HG02623 (cell line): ENCODE results near the gene PRR14L.
"Not testable (repeated sequence)": the region's sequence is repeated elsewhere in the genome, so short reads cannot be mapped to it uniquely, and the experiment has no call there.

Experiments
- ATAC-seq: cut with Tn5 transposase; IDR thresholded peaks from one replicate; pipeline ENCODE4 v1.9.1; 2021; ENCODE audit warnings: moderate library complexity; ENCODE audit not compliant: unreplicated experiment

Gene PRR14L

GRCh38 chr22:31742115-31742514 is 7.8 kb downstream of the PRR14L start:
- no peak for ATAC-seq

GRCh38 chr22:31740314-31740713 is 9.6 kb downstream of the PRR14L start:
- ATAC-seq, result not testable (repeated sequence)

DNA sequence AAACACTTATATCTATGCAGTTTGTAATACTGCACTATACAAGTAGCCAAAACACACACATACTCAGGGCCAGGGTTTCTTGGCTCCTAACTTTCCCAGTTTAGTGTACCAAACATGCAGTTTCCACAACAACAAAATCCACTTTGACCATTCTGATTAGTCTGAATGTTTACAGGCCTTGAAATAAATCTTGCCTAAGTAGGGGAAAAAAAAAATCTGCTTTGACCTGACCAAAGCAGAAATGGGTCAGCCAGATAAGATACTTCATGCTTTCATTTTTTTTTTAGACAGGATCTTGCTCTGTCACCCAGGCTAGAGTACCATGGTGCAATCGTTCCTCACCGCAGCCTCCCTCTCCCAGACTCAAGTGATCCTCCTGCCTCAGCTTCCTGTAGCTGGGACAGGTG is 10.1 kb downstream of the PRR14L start:
- ATAC-seq, result no peak

DNA sequence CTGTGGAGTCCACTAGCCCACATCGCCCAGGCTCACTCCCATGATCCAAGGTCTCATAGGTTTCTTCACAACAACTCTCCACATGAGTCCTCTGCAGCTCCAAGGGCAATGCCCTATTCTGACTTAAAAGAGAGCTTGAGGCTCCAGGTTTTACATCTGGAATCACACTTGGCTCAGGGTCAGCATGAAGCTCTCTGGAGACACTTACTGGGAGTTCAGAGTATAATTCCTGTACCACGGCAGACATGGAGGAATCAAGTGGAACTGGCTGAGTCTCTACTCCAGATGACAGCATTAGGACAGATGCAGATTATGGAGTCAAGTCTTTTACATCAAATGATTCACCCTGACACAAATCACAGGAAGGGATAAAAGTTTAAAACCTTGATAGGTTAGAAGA is 11.4 kb downstream of the PRR14L start:
- ATAC-seq, result no peak

DNA sequence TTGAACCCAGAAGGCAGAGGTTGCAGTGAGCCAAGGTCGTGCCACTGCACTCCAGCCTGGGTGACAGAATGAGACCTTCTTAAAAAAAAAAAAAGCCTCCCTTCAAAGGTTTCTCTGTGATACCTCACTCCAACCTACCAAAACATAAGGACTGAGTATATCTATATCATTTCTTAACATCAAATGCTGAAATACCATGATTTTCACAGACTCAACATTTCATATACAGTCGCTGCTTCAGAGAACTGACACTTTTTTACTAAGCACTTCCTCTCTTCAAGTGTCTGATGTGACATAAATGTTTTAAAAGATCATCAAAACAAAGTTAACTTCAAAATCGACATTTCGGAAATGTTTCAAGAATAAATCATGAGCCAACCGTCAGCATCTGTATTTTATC is 12.0 kb downstream of the PRR14L start:
- no peak for ATAC-seq

DNA sequence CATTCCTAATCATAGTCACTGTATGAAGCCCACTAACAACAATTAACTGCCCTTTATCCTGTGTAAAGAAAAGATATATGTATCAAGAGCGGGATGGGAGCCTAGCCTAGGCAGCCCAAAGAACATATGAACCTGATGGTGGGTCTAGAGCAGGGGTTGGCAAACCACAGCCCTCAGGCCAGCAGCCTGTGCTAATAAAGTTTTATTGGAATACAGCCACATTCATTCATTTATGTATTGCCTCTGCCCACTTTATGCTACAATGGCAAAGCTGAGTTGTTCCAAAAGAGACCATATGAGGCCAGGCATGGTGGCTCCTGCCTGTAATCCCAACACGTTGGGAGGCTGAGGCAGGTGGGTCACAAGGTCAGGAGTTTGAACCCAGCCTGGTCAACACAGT is 13.5 kb downstream of the PRR14L start:
- ATAC-seq, result no peak

DNA sequence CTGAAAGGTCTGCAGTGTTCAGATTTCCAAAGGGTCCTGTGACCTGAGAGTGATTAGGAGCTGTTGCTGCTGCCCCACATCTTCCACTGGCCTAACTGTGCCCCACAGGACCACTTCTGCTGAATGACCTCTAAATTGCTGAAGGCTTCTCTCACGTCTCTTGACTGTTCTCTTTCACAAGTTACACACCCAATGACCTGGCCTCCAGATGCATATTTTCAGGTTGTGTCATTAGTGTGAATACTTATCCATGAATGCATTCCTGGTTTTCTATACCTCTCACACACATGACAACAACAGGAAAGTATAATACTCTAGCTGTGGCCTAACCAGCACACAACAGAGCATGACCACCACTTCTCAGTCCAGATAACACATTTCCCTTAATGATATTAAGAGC is 15.4 kb downstream of the PRR14L start:
- no peak for ATAC-seq

GRCh38 chr22:31733580-31734079 is 16.3 kb downstream of the PRR14L start:
- no peak for ATAC-seq

GRCh38 chr22:31732089-31732829 is 17.7 kb downstream of the PRR14L start:
- ATAC-seq, result no peak

DNA sequence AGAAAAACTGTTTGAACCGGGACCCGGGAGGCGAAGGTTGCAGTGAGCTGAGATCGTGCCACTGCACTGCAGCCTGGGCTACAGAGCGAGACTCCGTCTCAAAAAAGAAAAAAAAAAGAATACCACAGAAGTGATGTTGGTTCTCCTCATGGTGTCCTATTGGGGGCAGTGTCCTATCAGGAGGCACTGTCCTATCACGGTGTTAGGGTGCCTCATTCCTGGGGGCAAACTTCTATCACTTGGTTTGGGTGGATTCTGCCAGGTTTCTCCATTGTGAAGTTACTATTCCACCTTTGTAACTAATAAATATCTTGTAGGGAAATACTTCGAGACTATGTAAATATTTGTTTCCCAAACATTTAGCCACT is 19.6 kb downstream of the PRR14L start:
- ATAC-seq, result no peak

DNA sequence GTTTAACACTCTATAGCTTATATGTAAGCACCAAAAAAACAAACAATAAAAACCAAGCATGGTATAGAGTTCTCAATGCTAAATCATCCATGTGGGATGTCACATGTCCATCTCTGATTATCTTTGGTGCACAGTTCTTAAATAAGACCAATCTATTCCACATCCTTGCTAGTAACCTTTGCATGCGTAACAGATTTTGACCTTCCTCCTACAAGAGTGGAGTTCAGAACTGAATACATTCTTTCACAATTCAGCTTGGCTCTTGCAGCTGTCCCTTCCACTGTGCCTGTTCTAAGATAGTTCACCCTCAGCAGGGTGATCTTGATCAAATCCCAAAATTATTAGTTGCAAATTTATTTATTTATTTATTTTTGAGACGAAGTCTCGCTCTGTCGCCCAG is 21.1 kb downstream of the PRR14L start:
- ATAC-seq, result no peak

DNA sequence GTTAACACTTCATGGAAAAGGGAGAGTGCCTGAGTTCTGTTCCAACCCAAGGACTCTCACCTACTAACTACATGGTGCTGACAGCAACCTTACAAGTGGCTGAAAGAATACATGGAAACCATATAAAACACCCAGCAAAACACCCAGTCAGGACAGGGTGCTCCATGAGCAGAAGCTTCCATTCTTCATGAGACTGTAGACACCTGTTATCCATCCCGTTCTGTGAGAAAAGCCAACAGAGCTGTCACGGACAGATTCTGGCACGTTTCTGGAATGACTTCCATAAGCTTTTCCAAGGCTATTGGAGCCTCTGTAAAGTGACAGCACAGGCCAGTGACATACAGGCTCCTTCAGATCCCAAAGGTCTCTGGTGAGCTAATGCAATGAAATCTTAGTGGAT is 23.2 kb downstream of the PRR14L start:
- ATAC-seq, result no peak

- no peak for ATAC-seq
Observed at GRCh38 chr22:31723723-31724122, 26.2 kb downstream of the PRR14L start.

DNA sequence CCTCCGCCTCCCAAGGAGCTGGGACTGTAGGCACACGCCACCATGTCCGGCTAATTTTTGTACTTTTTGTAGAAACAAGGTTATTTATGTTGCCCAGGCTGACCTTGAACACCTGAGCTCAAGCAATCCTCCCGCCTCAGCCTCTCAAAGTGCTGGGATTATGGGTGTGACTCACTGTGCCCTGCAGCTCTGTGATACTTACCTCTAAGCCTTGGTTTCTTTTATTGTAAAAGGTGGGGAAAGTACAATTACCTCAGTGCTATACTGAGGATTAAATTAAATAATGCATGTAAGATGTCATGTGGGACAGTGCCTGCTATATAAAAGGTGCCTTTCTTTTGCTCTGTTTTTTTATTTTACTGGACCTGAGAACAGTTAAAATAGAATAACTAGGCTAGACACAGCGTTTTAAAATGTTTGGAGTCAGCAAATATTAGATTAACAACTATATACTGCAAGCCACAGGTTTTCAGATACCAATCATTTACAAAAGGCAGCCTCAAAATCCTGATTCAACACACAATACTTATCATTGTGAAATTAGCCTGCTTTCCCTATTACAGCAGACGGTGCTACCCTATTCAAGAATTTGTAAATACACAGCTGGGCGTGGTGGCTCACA is 30.0 kb downstream of the PRR14L start:
- ATAC-seq, result no peak

DNA sequence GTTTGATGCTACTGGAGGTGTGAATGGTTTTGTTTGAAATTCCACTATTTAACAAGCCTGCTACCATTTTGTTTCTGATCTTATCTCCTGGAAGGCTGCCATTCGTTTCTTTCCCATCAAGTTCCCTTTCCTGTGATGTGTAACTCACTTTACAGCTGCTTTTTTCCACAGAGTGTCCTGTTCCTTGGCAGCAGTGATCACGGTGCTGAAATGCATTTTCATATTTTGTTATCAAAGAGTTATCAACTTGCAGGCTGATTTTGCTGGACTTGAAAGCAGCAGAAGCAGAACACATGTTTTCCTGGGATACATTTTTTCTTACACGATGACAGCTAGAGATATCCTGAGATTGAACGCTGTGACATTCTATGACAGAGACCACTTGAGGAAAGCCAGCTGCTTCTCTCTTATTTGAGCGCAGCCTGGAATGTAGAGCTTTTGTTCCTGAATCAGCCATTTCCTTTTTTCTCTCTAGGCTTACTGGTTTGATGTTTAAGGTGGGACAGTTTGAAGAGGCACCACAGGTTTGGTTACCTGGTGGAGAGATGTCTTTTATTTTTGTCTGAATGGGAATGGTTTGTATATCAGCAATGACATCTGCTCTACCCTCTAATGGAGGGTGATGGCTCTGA is 34.7 kb downstream of the PRR14L start:
- ATAC-seq, result no peak

GRCh38 chr22:31711226-31711625 is 38.7 kb downstream of the PRR14L start:
- not testable (repeated sequence) for ATAC-seq

DNA sequence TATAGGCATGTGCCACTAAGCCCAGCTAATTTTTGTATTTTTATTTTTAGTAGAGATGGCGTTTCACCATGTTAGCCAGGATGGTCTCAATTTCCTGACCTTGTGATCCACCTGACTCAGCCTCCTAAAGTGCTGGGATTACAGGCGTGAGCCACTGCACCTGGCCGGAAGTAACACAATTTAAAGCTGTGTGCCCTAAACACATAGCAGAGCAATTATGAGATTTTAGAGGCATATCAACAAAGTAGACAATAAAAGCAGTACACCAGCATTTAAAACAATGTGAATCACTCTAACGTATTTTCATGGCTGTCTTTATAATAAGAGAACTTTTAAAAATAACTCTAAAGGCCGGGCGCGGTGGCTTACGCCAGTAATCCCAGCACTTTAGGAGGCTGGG is 42.4 kb downstream of the PRR14L start:
- no peak for ATAC-seq

- no peak for ATAC-seq
Observed at GRCh38 chr22:31695423-31695822, 54.5 kb downstream of the PRR14L start.

- not testable (repeated sequence) for ATAC-seq
Observed at GRCh38 chr22:31694046-31694445, 55.9 kb downstream of the PRR14L start.

- no peak for ATAC-seq
Observed at GRCh38 chr22:31692186-31692886, 57.6 kb downstream of the PRR14L start.

GRCh38 chr22:31691408-31691807 is 58.5 kb downstream of the PRR14L start:
- ATAC-seq, result no peak
